ENCODE data around the gene ACTRT2.

- TF ChIP-seq ZNF274 (IDR thresholded peaks at IDR 0.05; ENCODE audit: low read depth, low read length) (no peak), YY1 (IDR thresholded peaks at IDR 0.05; ENCODE audit: insufficient read depth, insufficient read length) (no peak)
Observed at GRCh38 chr1:3021801-3022401, 634 bp downstream of the ACTRT2 start.

Data from NT2/D1 (cell line).